Activated T-helper 1 cell treated with anti-CD3 and anti-CD28 coated beads, Interleukin-12 subunit alpha, Interleukin-12 subunit beta, Interleukin-2, Interleukin-4 antibody, amounts not matched to agents 30 ng/mL and 10 ng/mL and 1 ng/mL, durations not matched to agents 14 hours and 24 hours and 36 hours (primary cell): ENCODE data around the gene NLGN2. TPM values are rescaled to one million over a fixed set of nuclear protein-coding genes. Genes with fewer than 3 reads are reported as not detected.

Experiments used
- total RNA-seq: library from RNA; stranded (reverse); gene quantifications from 2 replicates; pipeline ENCODE4 v1.2.3, GENCODE V29; 2022

NLGN2 gene
- total RNA-seq, 1 donor from 2014 or later = 2.7 TPM

Other genes with a start within 250 kb of the NLGN2 start
- gene ASGR1, start 228.5 kb upstream of the NLGN2 start, total RNA-seq = 1.1 and 1.6 TPM in 2 replicates
- 15.3 and 15.5 TPM in 2 replicates for gene DLG4, start 188.0 kb upstream of the NLGN2 start, total RNA-seq
- 287 and 294 TPM in 2 replicates for gene ACADVL, start 187.9 kb upstream of the NLGN2 start, total RNA-seq
- 70.0 and 73.5 TPM in 2 replicates for gene DVL2, start 173.3 kb upstream of the NLGN2 start, total RNA-seq
- gene PHF23, start 168.4 kb upstream of the NLGN2 start, total RNA-seq = 52.5 and 55.4 TPM in 2 replicates
- gene GABARAP, start 165.4 kb upstream of the NLGN2 start, total RNA-seq = 146 and 148 TPM in 2 replicates
- 191 and 193 TPM in 2 replicates for gene CTDNEP1, start 156.1 kb upstream of the NLGN2 start, total RNA-seq
- gene ELP5, start 155.6 kb upstream of the NLGN2 start, total RNA-seq = 73.6 and 75.5 TPM in 2 replicates
- 0.15 and 0.60 TPM in 2 replicates for gene CLDN7, start 145.4 kb upstream of the NLGN2 start, total RNA-seq
- gene SLC2A4, start 126.1 kb upstream of the NLGN2 start, total RNA-seq = 0.17 and 0.31 TPM in 2 replicates
- gene YBX2, start 113.2 kb upstream of the NLGN2 start, total RNA-seq = 0.36 TPM in 1 of 2 replicates, not detected in the other
- 1,241 and 1,262 TPM in 2 replicates for gene EIF5A, start 100.2 kb upstream of the NLGN2 start, total RNA-seq
- gene GPS2, start 92.5 kb upstream of the NLGN2 start, total RNA-seq = 52.3 and 59.0 TPM in 2 replicates
- 57.1 and 60.9 TPM in 2 replicates for gene NEURL4, start 78.5 kb upstream of the NLGN2 start, total RNA-seq
- 260 and 266 TPM in 2 replicates for gene ACAP1, start 71.3 kb upstream of the NLGN2 start, total RNA-seq
- 5.3 TPM in 2 replicates for gene KCTD11, start 55.7 kb upstream of the NLGN2 start, total RNA-seq
- 0.17 TPM in 1 of 2 replicates, not detected in the other for gene TMEM95, start 52.7 kb upstream of the NLGN2 start, total RNA-seq
- 3.8 and 4.9 TPM in 2 replicates for gene TNK1, start 26.8 kb upstream of the NLGN2 start, total RNA-seq
- gene PLSCR3, start 13.3 kb upstream of the NLGN2 start, total RNA-seq = 77.1 and 78.2 TPM in 2 replicates
- gene TMEM256, start 3.7 kb upstream of the NLGN2 start, total RNA-seq = 53.5 and 54.7 TPM in 2 replicates
- not detected in 2 replicates for gene SPEM1, start 12.5 kb downstream of the NLGN2 start, total RNA-seq
- gene SPEM2, start 17.8 kb downstream of the NLGN2 start, total RNA-seq = not detected in 2 replicates
- not detected in 2 replicates for gene SPEM3, start 21.0 kb downstream of the NLGN2 start, total RNA-seq
- gene TMEM102, start 27.6 kb downstream of the NLGN2 start, total RNA-seq = 12.3 and 14.0 TPM in 2 replicates
- gene FGF11, start 31.7 kb downstream of the NLGN2 start, total RNA-seq = 5.3 and 6.4 TPM in 2 replicates
- 6.6 and 7.0 TPM in 2 replicates for gene CHRNB1, start 37.2 kb downstream of the NLGN2 start, total RNA-seq
- gene ZBTB4, start 71.8 kb downstream of the NLGN2 start, total RNA-seq = 15.1 and 16.0 TPM in 2 replicates
- not detected in 2 replicates for gene SLC35G6, start 73.6 kb downstream of the NLGN2 start, total RNA-seq
- 221 and 223 TPM in 2 replicates for gene POLR2A, start 76.5 kb downstream of the NLGN2 start, total RNA-seq
- gene TNFSF12, start 141.2 kb downstream of the NLGN2 start, total RNA-seq = 18.6 and 26.5 TPM in 2 replicates
- 2.2 and 3.3 TPM in 2 replicates for gene TNFSF13, start 150.9 kb downstream of the NLGN2 start, total RNA-seq
- 102 and 104 TPM in 2 replicates for gene SENP3, start 154.1 kb downstream of the NLGN2 start, total RNA-seq
- gene CD68, start 171.8 kb downstream of the NLGN2 start, total RNA-seq = 2.4 and 3.3 TPM in 2 replicates
- gene MPDU1, start 176.0 kb downstream of the NLGN2 start, total RNA-seq = 108 and 111 TPM in 2 replicates
- 0.20 and 0.78 TPM in 2 replicates for gene SOX15, start 182.2 kb downstream of the NLGN2 start, total RNA-seq
- gene FXR2, start 207.1 kb downstream of the NLGN2 start, total RNA-seq = 59.5 and 63.6 TPM in 2 replicates
- gene SAT2, start 220.0 kb downstream of the NLGN2 start, total RNA-seq = 23.8 and 24.0 TPM in 2 replicates
- 0.20 TPM in 1 of 2 replicates, not detected in the other for gene SHBG, start 222.3 kb downstream of the NLGN2 start, total RNA-seq
- 0.54 TPM in 2 replicates for gene ATP1B2, start 243.1 kb downstream of the NLGN2 start, total RNA-seq